Measurements from ENCODE around the gene TMED9.
A peak's percentile ranks its signal among the peaks of the same experiment; 100 is the strongest.

TMED9 gene

DNA sequence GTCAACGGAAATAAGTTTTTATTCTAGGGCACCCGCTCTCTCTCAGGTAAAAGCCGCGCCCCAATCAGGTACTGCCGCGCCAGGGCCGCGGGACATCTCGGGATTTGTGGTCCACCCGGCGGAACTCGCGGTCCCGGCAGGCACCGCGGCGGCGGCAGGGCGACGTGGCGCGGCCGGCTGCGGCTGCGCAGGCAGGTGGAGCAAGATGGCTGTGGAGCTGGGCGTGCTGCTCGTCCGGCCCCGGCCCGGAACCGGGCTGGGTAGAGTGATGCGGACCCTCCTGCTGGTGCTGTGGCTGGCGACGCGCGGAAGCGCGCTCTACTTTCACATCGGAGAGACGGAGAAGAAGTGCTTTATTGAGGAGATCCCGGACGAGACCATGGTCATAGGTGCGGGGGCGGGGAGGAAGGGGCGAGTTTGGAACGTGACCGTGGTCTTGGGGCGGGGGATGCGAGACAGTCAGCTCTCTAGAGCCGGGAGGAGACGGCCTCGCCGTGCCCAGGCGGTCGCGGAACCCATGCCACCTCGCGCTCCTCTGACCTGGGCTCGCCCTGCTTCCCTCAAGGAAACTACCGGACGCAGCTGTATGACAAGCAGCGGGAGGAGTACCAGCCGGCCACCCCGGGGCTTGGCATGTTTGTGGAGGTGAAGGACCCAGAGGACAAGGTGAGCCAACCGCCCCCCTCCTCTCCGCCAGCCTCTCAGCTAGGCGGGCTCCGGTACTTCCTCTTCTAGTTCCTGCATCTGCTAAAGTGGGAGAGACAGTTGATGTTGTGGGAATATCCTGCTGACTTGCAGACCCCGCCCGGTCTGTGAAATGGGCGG lies at the start of gene TMED9:
Gene TMED9, plus strand, starts transcription at position 194 of the 825 bp plus-strand sequence. Its CDS starts 12 bp downstream, at position 206.
- TF ChIP-seq, protein P1, sequence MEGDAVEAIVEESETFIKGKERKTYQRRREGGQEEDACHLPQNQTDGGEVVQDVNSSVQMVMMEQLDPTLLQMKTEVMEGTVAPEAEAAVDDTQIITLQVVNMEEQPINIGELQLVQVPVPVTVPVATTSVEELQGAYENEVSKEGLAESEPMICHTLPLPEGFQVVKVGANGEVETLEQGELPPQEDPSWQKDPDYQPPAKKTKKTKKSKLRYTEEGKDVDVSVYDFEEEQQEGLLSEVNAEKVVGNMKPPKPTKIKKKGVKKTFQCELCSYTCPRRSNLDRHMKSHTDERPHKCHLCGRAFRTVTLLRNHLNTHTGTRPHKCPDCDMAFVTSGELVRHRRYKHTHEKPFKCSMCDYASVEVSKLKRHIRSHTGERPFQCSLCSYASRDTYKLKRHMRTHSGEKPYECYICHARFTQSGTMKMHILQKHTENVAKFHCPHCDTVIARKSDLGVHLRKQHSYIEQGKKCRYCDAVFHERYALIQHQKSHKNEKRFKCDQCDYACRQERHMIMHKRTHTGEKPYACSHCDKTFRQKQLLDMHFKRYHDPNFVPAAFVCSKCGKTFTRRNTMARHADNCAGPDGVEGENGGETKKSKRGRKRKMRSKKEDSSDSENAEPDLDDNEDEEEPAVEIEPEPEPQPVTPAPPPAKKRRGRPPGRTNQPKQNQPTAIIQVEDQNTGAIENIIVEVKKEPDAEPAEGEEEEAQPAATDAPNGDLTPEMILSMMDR (IDR thresholded peaks at IDR 0.05), result no peak
- TF ChIP-seq ZFX (IDR thresholded peaks at IDR 0.05; ENCODE audit: borderline replicate concordance), result no peak
- peak within 1 kb of the TSS; percentile 64 for H3K27ac ChIP-seq

DNA sequence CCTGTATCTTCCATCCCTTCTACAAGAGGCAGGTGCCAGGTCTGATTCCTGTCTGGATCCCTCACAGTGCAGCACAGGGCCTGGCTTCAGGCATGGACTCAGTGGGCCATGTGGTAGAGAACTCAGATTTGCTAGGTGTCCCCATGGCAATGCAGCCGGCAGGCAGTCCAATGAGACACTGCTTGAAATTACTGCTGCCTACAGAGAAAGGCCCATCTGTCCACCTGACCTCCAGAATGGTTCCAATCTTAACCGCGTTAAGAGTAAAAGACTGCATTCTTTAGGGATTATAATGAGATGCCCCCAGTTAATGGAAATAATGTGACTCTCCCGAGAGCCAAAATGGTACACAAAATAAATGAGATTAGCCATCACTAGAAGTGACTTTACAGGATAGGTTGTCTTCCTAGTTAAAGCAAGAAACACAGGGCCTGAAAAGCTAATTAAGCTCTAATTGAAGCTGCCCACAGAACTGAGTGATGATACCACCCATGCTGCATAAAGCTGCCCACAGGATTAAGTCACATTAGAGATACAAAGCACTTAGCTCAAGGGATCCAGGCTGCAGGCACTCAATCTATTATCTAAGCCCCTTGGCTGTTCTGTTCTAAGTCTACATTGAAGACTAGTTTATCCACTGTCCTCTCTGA lies 49.1 kb upstream of the TMED9 start:
- no peak overlapping the region for H3K27ac ChIP-seq
- TF ChIP-seq ZFX (IDR thresholded peaks at IDR 0.05; ENCODE audit: borderline replicate concordance), result no peak
- TF ChIP-seq, protein P1 (IDR thresholded peaks at IDR 0.05), result no peak

DNA sequence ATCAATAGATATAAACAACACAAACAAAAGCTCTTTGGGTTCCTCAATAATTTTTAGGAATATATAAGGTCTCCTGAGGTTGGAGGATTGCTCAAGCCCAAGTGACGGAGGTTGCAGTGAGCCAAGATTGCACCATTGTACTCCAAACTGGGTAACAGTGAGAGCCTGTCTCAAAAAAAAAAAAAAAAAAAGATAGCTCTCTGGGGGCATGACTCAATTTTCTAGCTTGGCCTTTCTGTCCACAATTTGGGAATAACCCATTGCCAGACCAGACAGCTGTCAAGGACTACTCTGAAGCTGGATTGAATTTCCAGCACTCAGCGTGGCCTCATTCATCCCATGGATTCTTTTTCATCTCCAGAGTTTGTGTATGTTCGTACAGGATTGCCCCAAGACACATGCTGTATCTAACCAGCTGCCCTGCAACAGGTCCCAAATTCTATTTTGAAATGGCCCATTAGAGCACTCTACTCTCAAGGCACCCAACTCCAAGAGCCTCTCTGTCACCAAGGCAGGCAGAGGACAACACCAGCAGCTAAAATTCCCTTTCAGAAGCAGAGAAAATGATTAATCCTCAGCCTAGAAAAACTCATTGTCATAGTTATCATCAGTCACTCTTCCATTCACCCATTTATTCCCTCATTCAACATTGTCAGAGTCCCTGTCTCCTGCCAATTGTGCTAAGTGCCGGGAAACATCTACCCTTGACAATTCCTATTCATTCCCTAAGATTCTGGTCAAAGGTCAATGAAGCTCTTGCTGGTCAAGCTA lies 46.3 kb upstream of the TMED9 start:
- H3K27ac ChIP-seq, result no peak overlapping the region

DNA sequence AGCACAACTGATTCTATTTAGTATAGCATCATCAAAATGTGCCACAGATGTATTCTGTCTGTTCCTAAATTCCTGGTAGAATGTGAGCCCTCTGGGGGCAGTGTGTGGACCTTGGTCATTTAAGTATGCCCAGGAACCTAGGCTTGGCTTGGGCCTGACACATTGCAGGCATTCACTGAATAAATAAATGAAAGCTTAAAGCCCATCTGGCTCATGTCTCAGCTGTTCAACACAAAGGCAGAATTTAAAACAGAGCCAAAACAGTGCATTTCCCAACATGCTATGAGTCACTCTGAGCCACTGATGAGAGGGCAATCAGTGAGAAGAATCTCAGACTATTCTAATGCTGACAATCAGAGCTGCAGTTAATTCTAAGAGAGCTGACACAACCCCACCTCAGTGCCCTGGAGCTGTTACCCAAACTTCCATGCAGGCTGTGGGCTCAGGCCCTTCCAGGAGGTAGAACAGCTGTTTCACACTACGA lies 45.7 kb upstream of the TMED9 start:
- H3K27ac ChIP-seq, result no peak overlapping the region
- TF ChIP-seq, protein P1 (IDR thresholded peaks at IDR 0.05), result no peak

More for the DNA sequence above, 46.3 kb upstream of the TMED9 start:
- TF ChIP-seq ZFX (IDR thresholded peaks at IDR 0.05; ENCODE audit: borderline replicate concordance), result no peak
- TF ChIP-seq, protein P1 (IDR thresholded peaks at IDR 0.05), result no peak

DNA sequence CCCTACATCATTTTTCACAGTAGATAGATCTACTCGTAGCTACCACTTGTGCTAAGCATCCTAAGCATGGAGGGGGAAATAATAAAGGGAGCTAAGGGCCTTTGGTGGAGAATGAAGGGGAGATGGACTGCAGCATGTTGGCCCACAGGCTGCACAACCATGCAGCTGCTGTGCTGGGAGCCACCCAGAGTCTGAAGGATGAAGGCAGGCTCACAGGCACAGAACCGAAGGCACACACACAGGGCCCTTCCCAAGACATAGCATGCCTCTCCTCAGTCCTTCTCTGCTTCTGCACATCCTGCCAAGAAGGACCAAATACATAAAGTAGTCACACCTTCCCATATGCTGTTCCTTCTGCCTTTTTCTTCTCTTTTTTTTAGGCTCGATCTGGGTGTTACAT lies 44.3 kb upstream of the TMED9 start:
- TF ChIP-seq ZFX (IDR thresholded peaks at IDR 0.05; ENCODE audit: borderline replicate concordance), result no peak
- TF ChIP-seq, protein P1 (IDR thresholded peaks at IDR 0.05), result no peak
- no peak overlapping the region for H3K27ac ChIP-seq

DNA sequence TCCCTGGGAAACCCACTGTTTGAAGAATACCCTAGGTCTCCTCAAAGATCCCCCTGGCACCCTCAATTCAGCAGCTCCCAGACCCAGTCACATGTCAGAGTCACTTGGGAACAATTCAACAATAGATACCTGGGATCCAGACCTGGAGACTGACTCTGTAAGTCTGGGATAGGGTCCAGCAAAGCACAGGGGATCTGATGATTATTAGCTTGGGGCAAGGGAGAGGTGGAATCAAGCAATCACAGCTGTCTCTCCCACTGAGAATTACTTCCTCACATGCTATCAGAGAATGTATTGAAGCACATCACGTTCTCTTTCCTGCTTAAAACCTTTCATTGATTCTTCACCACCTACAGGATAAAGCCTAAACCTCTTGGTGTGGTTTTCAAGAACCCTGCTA lies 43.5 kb upstream of the TMED9 start:
- no peak for TF ChIP-seq ZFX (IDR thresholded peaks at IDR 0.05; ENCODE audit: borderline replicate concordance)
- TF ChIP-seq, protein P1 (IDR thresholded peaks at IDR 0.05), result no peak
- H3K27ac ChIP-seq, result no peak overlapping the region

Measured in 22Rv1 (cell line).